Lung (tissue), 12 donors: ENCODE data around the gene IPO4. TPM values are rescaled to one million over a fixed set of nuclear protein-coding genes. Genes with fewer than 3 reads are reported as not detected.

ENCODE experiments used
- ATAC-seq: fragments of 200-7000 bp; cut with Tn5 transposase; one replicate; pipeline ENCODE4 v1.9.1; 2020; ENCODE audit warnings: moderate number of reproducible peaks; ENCODE audit not compliant: insufficient read depth, low FRiP score
- DNase-seq, 3 donors: peaks; one replicate each; pipeline ENCODE4 v3.0.0-alpha.2; 2013 to 2017
- H3K27ac ChIP-seq, 2 donors: one replicate each; pipeline ENCODE4 v1.5.1; 2013; ENCODE audit warnings: mild to moderate bottlenecking in 2 of 2, moderate library complexity in 2 of 2, control low read depth in 1 of 2, inconsistent platforms in 1 of 2, low read depth in 1 of 2, low read length in 1 of 2
- H3K27me3 ChIP-seq, 3 donors: one replicate each; pipeline ENCODE4 v1.5.1; 2013; ENCODE audit warnings: low read length in 2 of 3; ENCODE audit not compliant: control insufficient read depth in 3 of 3, insufficient read depth in 3 of 3
- H3K36me3 ChIP-seq, 4 donors: one replicate each; pipeline ENCODE4 v1.5.1; 2013; ENCODE audit warnings: low read length in 4 of 4, mild to moderate bottlenecking in 1 of 4, moderate library complexity in 1 of 4; ENCODE audit not compliant: control insufficient read depth in 4 of 4, insufficient read depth in 4 of 4
- H3K4me1 ChIP-seq, 5 donors: one replicate each; pipeline ENCODE4 v1.5.1; 2013; ENCODE audit warnings: low read length in 5 of 5, mild to moderate bottlenecking in 2 of 5, moderate library complexity in 1 of 5; ENCODE audit not compliant: control insufficient read depth in 5 of 5, insufficient read depth in 5 of 5
- H3K4me3 ChIP-seq: one replicate; pipeline ENCODE4 v1.5.1; 2013; ENCODE audit warnings: mild to moderate bottlenecking, control low read depth, moderate library complexity
- H3K9ac ChIP-seq, 2 donors: one replicate each; pipeline ENCODE4 v1.5.1; 2013; ENCODE audit warnings: low read length in 2 of 2, control low read depth in 1 of 2; ENCODE audit not compliant: insufficient read depth in 1 of 2
- H3K9me3 ChIP-seq, 4 donors: one replicate each; pipeline ENCODE4 v1.5.1; 2013; ENCODE audit warnings: low read length in 3 of 4, mild to moderate bottlenecking in 1 of 4, moderate library complexity in 1 of 4; ENCODE audit not compliant: control insufficient read depth in 4 of 4, insufficient read depth in 3 of 4
- CTCF ChIP-seq: IDR thresholded peaks from 2 replicates; pipeline ENCODE4 v1.5.1; 2012; ENCODE audit warnings: mild to moderate bottlenecking; ENCODE audit errors: control extremely low read depth, extremely low read depth
- WGBS, 2 donors: extraction: QIAGEN DNeasy Blood & Tissue Kit; methylation state at CpG; one replicate each; pipeline ENCODE4 v1.1.7; 2013; 5-methylcytosine and 5-hydroxymethylcytosine counted together
- polyA plus RNA-seq, 2 donors: library from polyadenylated mRNA; stranded (reverse); fragments of 200-250 nt; gene quantifications; one replicate each; pipeline ENCODE4 v1.2.1, GENCODE V29; 2013
- total RNA-seq, 2 donors: library from RNA; depleted of rRNA in 1 of 2; stranded (reverse); fragments of >200 nt in 1 of 2; gene quantifications; one replicate each; pipeline ENCODE4 v1.2.1, GENCODE V29; 2014 to 2021
- donor health status: control.
- donor health status: control.
- donor health status: Bipolar disorder and iron deficiency.
- donor health status: healthy.
- donor health status: DM: yes; HTN: yes; CAD: no.

IPO4 gene
- total and polyA plus RNA-seq, 4 donors = 13.0 to 78.9 (median 28.4) TPM

GRCh38 chr14:24179294-24179960 is 9.2 kb downstream of the IPO4 start:
- Histone ChIP-seq H3K4me1 (no peaks in the 10 kb centered on the region), H3K9ac (no peak overlapping the region), H3K9me3 (no peaks in the 10 kb centered on the region), H3K4me3 (no peak overlapping the region), H3K27me3 (no peaks in the 10 kb centered on the region), H3K36me3 (peaks cover 5 to 77% (median 13%) of the 10 kb centered on the region in 4 donors), H3K27ac (no peak overlapping the region)
- DNase-seq = no peak
- no peak for ATAC-seq
- WGBS, 2 donors = 88 to 89% methylated on average over 14 of the region's 14 CpGs
- no peak for TF ChIP-seq CTCF

DNA sequence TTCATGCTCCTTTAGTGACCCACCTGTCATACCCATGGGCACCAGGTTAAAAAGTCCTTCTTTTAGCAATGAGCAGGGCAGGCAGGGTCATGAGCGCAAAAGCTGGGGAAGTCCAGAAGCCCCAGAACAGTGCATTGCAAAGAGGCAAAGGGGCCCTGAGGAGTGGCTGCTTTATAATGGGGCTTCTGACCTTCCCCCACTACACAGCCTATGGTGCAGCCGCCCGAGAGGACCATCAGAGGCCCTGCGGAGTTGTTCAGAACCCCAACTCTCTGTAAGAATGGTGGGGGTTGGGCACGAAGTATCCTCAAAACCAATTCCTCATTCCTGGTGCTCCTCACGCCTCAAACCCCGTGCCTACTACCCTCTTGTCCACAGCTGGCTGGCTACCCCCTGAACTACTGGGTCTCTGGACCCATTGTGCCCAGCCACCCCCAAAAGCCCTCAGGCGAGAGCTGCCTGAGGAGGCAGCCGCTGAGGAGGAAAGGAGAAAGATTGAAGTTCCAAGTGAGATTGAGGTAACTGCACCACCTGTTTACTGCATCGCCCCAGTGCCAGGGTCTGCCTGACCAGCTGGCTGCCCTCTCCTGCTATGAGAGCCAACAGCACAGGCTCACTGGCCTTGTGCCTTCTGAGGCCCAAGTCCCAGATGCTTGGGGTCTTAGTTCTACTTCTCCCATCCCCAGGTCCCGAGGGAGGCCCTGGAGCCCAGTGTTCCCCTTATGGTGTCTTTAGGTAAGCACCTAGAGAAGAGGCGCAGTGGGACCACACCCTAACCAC is 10.0 kb downstream of the IPO4 start:
- Histone ChIP-seq H3K9me3 (no peaks in the 10 kb centered on the region), H3K36me3 (peaks cover 5 to 71% (median 9%) of the 10 kb centered on the region in 4 donors), H3K4me1 (no peaks in the 10 kb centered on the region), H3K27ac (no peak overlapping the region), H3K4me3 (no peak overlapping the region), H3K27me3 (no peaks in the 10 kb centered on the region), H3K9ac (no peak overlapping the region)
- 93% methylated on average over 12 of the region's 12 CpGs for WGBS, 2 donors
- ATAC-seq (no peak), DNase-seq (no peak)
- no peak for TF ChIP-seq CTCF

GRCh38 chr14:24177891-24178290 is 10.7 kb downstream of the IPO4 start:
- no peak for DNase-seq

More at GRCh38 chr14:24177891-24178290, 10.7 kb downstream of the IPO4 start:
- ATAC-seq = no peak
- H3K27me3 ChIP-seq = no peaks in the 10 kb centered on the region
- H3K9ac ChIP-seq = no peak overlapping the region
- 94 to 98% methylated on average over 14 of the region's 14 CpGs for WGBS, 2 donors
- TF ChIP-seq CTCF = no peak
- H3K4me3 ChIP-seq = no peak overlapping the region
- no peaks in the 10 kb centered on the region for H3K9me3 ChIP-seq
- H3K27ac ChIP-seq = no peak overlapping the region
- H3K36me3 ChIP-seq = peaks cover 2 to 71% (median 7%) of the 10 kb centered on the region in 4 donors
- H3K4me1 ChIP-seq = peaks cover 0 to 2% (median 0%) of the 10 kb centered on the region in 5 donors
